Cardiac fibroblast (primary cell): ENCODE results near the gene GBA2.
A peak's percentile ranks its signal among the peaks of the same experiment; 100 is the strongest.

Experiments
- DNase-seq, 2 donors: peaks; one replicate each; pipeline versions ENCODE4 v3.0.0 to v3.0.0-alpha.2; 2010; ENCODE audit warnings: low read depth in 2 of 2
- H3K4me3 ChIP-seq, 2 donors: replicated peaks in 1 of 2; 1 replicate in 1 of 2; 2 replicates in 1 of 2; pipeline ENCODE4 v1.5.1; 2011; ENCODE audit warnings: low read depth in 2 of 2, low read length in 2 of 2, mild to moderate bottlenecking in 2 of 2, moderate library complexity in 1 of 2
- CTCF ChIP-seq: IDR thresholded peaks from one replicate; pipeline ENCODE4 v1.5.1; 2011; ENCODE audit warnings: low read depth, mild to moderate bottlenecking, low read length, inconsistent platforms

GBA2 gene

DNA sequence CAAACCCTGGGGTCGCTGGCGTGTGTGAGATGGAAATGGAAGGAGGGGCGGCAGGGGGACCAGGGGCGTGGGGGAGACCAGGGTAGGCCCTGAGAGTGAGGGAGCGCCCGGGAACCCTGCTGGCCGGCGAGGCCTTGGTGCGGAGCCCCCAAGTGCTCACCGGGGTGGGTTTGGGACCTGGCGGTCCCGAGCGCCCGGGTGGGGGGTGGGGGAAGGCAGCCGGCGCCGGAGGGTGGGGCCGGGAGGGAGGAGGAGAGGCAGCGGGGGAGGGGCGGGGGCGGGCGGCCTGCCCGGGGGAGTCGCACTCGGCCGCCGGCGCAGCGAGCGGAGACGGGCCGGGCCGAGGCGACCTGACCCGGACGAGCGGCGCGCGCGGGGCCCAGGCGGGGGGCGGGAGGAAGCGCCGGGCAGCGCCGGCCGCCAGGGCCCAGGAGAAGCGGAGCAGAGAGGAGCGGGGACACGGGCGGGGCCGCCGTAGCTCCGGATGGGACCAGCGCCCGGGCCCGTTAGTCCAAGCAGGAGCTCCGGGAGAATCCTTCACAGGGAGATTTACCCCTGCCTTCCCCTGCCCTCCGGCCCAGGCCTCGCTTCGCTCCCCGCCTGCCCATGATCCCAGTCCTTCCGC lies 42.4 kb upstream of the GBA2 start, which contains the start of gene NPR2:
Gene NPR2, plus strand, starts transcription at position 295 of the 625 bp plus-strand sequence. CDS start 818 bp downstream, outside the sequence.
- peak within 1 kb of the TSS; percentile 55 to 59 for H3K4me3 ChIP-seq
- DNase-seq = peak; percentile 31 to 53
- TF ChIP-seq CTCF = no peak

DNA sequence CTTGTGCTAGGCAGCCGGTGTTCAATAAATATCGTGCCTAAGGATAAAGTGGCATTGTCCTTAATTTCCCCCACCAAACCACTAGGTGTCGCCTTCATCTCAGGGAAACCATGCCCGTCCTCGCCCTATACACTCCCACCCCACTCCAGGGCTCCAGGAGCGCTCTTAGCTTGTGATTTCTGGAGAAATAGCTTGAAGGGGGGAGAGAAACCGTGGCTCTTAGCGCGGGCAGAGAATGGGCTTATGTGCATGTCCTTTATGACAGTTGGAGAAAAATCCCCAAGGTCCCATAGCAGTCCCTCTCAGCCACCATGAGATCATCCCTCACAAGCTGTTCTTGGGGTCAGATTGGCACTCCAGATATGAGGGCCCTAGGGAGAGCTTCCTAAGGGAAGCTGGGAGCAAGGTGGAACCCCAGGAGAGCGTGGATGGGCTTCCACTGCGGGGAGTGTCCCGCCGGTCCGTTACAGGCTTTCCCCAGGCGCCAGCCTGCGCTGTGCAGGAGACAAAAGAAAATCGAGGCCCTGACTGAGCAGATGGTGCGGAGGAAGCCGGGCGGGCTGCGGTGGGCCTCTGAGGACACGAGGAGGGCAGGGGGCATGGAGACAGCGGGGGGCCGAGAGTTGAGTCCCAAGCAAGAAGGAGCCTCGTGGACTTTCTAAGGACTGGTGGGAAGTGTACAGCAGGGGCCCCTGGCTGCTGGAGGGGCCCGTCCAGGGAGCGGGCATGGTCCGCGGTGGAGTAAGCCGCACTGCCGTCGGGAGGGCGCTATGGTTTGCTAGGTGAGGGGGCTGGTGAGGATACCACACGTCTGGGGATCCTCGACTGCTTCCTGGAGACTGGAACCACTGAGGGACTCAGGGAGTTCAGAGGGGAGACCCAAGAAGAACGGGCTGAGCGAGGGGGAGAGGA lies 41.6 kb upstream of the GBA2 start:
- no peak overlapping the region for H3K4me3 ChIP-seq
- peak; percentile 91 to 93 for DNase-seq
- peak; percentile 86 for TF ChIP-seq CTCF

DNA sequence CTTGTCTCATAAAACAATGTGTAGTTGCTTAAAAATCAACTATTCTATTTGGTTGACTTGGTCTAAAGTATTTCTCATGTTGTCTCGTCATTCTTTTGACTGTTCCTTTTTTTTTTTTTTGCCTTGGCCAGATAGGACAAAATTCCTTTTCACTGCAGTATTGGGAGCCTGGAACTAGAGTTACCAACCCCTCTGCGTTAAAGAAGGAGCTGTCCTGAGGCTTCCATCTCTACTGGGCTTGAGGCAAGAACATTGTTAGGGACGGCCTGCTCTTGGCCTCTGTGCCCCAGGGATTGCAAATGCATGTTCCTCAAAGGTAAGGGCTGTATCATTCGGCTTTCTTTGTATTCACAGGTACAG lies 41.0 kb upstream of the GBA2 start:
- DNase-seq = no peak
- no peak for TF ChIP-seq CTCF
- no peak overlapping the region for H3K4me3 ChIP-seq

DNA sequence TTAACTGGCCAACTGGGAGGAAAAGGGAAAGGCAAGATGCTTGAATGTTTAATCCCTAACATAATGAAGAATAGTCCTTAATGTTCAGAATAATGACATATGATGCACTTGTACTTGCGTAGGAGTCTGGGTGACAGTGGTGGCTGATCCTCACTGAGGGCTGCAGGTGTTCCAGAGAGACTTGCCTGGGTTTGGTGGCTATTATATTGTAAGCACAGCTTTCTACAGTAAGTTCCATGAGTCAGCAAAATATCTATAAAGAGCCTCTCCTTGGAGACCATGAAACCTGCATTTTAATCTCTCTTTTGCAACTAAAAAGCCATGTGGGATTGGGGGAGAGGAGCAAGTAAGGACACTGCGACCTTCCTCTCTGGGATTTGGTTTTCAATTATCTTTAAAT lies 40.5 kb upstream of the GBA2 start:
- DNase-seq = no peak
- no peak for TF ChIP-seq CTCF
- no peak overlapping the region for H3K4me3 ChIP-seq

DNA sequence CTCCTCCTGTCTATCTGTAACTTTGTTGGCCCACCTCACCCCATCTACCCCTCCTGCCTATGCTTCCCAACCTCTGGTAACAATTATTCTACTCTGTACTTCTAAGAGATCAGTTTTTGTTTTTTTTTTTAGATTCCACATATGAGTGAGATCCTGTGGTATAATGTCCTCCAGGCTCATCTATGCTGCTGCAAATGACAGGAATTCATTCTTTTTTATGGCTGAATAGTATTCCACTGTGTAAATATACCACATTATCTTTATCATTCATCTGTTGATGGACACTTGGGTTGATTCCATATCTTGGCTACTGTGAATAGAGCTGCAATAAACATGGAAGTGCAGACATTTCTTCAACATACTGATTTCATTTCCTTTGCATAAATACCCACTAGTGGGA lies 34.4 kb upstream of the GBA2 start:
- no peak for TF ChIP-seq CTCF
- H3K4me3 ChIP-seq = no peak overlapping the region
- no peak for DNase-seq

DNA sequence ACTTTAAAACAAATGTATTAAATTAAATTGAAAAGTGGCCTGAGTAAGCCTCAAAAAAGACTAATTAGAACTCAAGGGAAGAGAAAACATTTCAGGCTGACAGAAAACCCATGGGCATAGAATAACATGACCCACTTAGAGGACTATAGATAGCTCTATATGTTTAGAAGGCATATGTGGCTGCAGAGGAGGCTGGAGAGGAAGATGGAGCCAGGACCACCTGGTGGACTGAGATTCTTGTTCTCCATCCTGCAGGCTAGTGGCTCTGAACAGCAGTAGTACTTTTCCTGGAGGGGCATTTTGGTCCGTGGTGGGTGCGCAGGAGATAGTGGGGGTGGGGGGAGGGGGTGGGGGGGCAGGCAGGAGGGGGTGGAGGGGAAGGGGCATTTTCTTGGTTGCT lies 32.0 kb upstream of the GBA2 start:
- no peak for TF ChIP-seq CTCF
- H3K4me3 ChIP-seq = no peak overlapping the region
- no peak for DNase-seq
